Rectal smooth muscle tissue (tissue), 1 donor: ENCODE measurements around the gene POC1B.
A peak's percentile ranks its signal among the peaks of the same experiment; 100 is the strongest.

Experiments used
- H3K27ac ChIP-seq: one replicate; pipeline ENCODE4 v1.7.0; 2013; ENCODE audit warnings: low read depth, low read length, inconsistent platforms
- H3K27me3 ChIP-seq: one replicate; pipeline ENCODE4 v1.7.0; 2013; ENCODE audit warnings: low read length; ENCODE audit not compliant: control insufficient read depth, insufficient read depth
- H3K36me3 ChIP-seq: one replicate; pipeline ENCODE4 v1.7.0; 2013; ENCODE audit warnings: low read length; ENCODE audit not compliant: control insufficient read depth, insufficient read depth
- H3K4me1 ChIP-seq: one replicate; pipeline ENCODE4 v1.7.0; 2013; ENCODE audit warnings: low read length; ENCODE audit not compliant: control insufficient read depth, insufficient read depth
- H3K4me3 ChIP-seq: one replicate; pipeline ENCODE4 v1.7.0; 2013; ENCODE audit warnings: low read length
- H3K9ac ChIP-seq: one replicate; pipeline ENCODE4 v1.7.0; 2013; ENCODE audit warnings: low read length

POC1B gene

DNA sequence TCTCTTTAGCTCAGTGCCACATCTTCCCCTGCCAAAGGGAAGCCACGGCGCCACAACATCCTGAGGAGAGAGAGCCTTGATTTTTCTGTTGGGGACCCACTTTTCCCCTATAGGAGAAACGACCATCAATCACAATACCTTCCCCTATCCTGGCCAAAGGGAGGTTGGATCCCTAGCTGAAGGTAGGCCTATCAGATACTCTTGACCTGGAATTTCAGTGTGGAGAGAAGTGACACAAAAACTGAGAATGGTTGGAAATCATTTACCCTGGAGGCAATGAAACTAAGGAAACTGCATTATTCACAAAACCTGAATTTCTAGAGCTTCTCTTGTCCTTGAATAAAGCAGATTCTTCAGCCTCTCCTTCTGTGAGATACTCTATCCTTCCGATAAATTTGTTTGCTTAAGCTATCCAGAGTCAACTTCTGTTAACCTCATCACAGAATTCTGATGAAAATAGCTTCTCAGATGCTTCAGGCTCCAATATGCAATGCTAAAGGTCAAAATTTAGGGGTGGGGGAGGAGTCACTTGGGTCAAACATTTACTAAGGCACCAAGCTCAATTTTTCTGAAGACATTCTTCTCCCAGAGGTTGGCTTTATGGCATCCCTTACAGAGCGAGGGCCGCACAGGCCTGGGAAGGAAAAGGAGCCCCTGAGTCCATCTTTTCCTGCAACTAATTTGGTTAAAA, 146.6 kb downstream of the POC1B start:
- Histone ChIP-seq H3K36me3 (no peaks in the 10 kb centered on the region), H3K27ac (no peak overlapping the region), H3K27me3 (no peaks in the 10 kb centered on the region), H3K4me1 (peaks cover 5% of the 10 kb centered on the region), H3K9ac (no peak overlapping the region), H3K4me3 (no peak overlapping the region)

DNA sequence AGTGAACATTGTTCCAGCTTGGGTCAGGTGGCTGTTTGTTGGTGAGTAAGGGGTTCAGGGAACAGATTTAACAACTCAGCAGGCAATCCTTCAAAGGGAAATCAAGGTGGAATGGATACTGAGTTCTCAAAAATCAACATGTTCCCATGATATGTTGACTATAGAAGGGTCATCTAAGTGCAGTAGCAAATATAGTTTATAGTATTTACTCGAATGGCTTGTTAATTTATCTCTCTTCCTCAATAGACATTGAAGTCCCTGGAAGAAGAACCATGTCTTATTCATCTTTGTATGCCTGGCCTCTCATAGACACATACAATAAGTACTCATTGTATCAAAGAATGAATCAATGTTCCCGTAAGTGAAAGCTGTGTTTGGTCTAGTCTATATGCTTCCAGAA, 149.0 kb downstream of the POC1B start:
- no peaks in the 10 kb centered on the region for H3K36me3 ChIP-seq
- no peak overlapping the region for H3K27ac ChIP-seq
- peaks cover 4% of the 10 kb centered on the region for H3K4me1 ChIP-seq

DNA sequence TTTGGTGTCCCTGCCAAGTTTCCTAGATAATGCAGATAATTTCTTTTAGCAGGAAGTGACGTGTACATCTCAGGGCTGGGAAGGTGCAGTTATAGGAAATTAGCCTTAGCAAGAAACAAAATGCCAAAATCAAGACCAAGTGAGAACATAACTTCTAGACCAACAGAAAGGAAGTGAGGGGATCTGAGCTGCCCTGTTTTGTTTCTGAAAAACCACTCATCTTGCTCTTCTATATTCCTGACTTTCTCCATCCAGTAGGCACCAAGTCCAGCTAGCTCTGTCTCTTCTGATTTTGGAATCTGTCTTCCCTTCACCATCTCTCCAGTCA, 149.7 kb downstream of the POC1B start:
- Histone ChIP-seq H3K4me3 (no peak overlapping the region), H3K4me1 (peaks cover 4% of the 10 kb centered on the region), H3K36me3 (no peaks in the 10 kb centered on the region), H3K27ac (no peak overlapping the region), H3K9ac (no peak overlapping the region), H3K27me3 (no peaks in the 10 kb centered on the region)

More for the DNA sequence above, 149.0 kb downstream of the POC1B start:
- no peaks in the 10 kb centered on the region for H3K27me3 ChIP-seq
- no peak overlapping the region for H3K9ac ChIP-seq
- H3K4me3 ChIP-seq = no peak overlapping the region

DNA sequence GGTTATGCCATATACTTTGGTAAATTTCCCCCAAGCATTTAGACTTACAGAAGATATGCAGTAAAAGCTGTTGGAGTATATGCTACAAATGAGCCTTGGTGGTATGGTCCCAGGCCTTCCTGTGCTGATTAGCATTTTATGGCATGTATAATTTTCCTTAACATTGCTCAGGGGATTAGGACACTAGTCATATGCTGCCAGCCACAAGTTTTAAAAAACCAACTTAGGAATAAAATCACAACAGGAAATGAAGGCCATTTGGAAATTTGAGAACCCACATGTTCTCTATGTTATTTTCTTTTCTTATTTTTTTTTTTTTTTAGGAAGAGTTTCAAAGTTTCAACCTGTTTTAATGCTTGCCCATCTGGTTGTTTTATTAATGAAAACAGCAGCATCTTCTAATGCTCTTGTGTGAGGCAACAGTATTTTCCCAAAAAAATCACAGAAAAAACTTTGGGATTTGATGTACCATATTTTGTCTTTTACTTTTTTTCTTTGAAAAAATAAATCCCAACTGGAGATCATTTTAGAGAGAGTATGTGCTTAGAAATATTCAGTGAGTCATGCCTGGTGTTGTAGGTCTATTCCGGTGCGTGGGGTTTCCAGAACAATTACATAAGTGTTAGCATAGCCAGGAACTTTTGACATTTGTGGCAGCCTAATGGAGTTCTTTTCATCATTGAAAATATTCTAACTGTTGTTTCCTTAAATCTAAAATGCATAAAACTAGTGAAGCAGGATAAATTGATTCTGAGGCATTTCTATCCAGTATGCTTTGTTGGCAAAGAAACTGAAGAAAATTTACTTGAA, 151.9 kb downstream of the POC1B start:
- Histone ChIP-seq H3K27ac (peak overlapping the region; percentile 38), H3K4me3 (no peak overlapping the region), H3K27me3 (no peaks in the 10 kb centered on the region), H3K36me3 (no peaks in the 10 kb centered on the region), H3K9ac (no peak overlapping the region), H3K4me1 (peaks cover 6% of the 10 kb centered on the region)

DNA sequence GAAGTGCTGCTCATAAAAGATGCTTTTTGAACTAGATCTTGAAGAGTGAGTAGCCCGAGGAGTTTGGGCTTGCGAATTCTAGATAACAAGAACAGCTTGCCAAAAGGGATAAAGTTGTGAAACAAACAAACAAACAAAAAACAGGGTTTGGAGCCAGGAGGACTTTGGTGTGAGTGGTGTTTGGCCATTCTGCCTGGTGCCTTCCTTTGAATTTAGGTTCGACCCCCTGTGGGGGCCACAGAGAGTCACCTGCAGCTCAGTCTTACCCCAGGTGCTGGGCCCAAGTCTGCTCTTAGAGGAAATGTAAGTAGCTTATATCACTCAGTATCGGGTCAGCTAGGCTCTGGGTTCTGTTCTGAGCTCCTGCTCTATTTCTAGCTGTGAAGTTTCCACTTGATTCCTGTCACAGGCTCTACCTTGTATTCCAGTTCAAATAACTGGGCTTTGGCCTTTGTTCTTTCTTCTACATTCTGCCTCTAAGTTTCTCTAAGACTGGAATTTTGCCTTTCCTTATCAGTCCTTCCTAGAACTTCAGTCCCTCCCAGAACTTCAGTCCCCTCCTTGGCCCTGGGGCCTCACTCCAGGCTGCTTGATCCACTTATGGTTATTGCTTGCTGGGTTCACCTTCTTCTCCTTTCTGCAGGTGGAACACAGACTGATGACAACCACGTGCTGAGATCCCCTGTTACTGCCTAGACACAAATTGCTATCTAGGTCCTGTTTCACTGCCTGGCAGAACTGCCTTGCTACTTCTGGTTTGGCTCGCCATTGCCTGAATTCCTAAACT, 153.1 kb downstream of the POC1B start:
- H3K4me1 ChIP-seq = peaks cover 6% of the 10 kb centered on the region
- no peaks in the 10 kb centered on the region for H3K36me3 ChIP-seq
- H3K27ac ChIP-seq = no peak overlapping the region
- H3K27me3 ChIP-seq = no peaks in the 10 kb centered on the region
- no peak overlapping the region for H3K4me3 ChIP-seq
- H3K9ac ChIP-seq = no peak overlapping the region

DNA sequence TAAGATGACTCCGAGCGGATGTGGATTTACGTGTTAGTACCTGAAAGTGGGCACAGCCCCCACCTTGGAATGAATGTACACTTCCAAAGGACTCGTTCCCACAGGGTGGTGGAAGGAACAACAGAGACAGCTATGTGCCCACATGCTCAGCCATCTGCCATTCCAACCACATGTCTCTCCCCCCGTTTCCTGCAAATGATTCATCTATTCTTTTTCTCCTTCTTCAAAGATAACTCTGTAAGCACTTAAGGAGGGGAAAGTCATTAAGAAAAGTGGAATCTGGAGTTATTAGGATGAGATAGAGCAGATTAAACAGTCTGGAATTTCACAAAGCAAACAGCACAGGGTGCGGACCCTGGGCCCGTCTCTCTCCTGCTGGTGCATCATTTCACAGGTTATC, 155.0 kb downstream of the POC1B start:
- Histone ChIP-seq H3K4me1 (peaks cover 6% of the 10 kb centered on the region), H3K9ac (no peak overlapping the region), H3K36me3 (no peaks in the 10 kb centered on the region), H3K4me3 (no peak overlapping the region), H3K27me3 (no peaks in the 10 kb centered on the region), H3K27ac (no peak overlapping the region)

DNA sequence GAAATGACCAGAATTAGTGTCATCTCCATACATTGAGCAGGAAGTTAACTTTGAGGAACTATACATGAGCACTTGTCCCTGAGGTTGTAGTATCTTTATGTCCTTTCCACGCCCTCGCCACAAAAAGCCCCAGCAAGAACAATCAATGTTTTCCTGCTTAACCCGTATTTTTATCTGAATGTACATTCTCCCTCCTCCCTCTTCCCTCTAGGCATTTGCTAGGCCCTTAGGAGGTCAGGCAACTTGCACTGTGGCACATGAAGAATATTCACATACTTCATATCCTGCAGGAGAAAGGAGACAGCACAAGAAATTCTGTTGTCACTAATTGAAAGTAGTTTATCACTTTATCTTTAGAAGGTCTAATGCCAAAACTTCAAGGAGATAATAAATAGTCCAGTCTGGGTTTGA, 155.4 kb downstream of the POC1B start:
- H3K4me1 ChIP-seq = peaks cover 6% of the 10 kb centered on the region

More for the DNA sequence above, 155.4 kb downstream of the POC1B start:
- H3K9ac ChIP-seq = no peak overlapping the region
- H3K36me3 ChIP-seq = no peaks in the 10 kb centered on the region
- no peak overlapping the region for H3K27ac ChIP-seq
- H3K27me3 ChIP-seq = no peaks in the 10 kb centered on the region
- no peak overlapping the region for H3K4me3 ChIP-seq
